Epidermal melanocyte (primary cell): ENCODE results near the gene C1QTNF6.
A peak's percentile ranks its signal among the peaks of the same experiment; 100 is the strongest.
"Not testable (repeated sequence)": the region's sequence is repeated elsewhere in the genome, so short reads cannot be mapped to it uniquely, and the experiment has no call there.

Experiments used
- DNase-seq: peaks from one replicate; pipeline ENCODE4 v3.0.0; 2011; ENCODE audit warnings: low spot score; ENCODE audit not compliant: insufficient read length

Gene C1QTNF6

DNA sequence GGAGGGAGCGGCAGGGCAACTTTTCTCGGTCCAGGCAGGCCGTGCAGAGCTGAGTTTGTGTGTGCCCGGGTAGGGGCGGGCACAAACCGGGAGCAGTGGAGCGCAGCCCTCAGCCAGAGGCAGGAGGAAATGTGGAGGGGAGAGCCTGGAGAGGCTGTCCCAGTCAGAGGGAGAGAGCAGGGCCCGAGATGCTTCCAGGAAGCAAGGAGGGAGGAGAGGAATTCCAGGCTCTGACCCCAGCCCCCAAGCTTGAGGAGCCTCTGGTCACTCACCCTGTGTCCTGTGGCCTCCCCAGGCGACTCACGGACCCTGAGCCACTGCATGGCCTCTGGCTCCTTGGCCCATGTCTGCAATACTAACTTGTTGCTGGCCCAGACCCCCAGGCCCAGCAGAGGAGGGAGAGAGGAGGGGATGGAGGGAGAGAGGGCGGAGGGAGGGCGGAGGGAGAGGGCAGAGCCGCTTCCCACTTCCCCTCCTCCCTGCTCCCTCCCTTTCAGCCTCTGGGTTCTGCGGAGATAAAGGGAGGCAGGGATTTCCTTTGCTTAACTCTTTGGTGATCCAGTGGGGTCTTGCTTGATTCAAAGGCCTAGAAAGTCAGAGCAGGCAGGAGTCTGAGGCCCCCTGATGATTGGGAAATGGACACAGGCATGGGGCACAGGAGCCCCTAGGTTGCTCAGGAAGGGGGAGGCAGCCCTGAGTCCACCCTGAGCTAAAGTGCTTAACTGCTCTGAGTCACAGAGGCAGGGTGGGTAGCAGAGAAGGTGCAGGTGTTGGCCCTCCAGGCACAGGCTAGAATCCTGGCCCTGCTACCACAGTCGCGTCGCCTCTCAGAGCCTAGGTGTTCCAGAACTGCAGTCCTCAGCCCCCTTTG is at the start of gene C1QTNF6:
Gene C1QTNF6, minus strand, starts transcription at position 357 of the 871 bp plus-strand sequence. Its CDS starts 34 bp downstream, at position 323.
- peak; percentile 23 for DNase-seq

DNA sequence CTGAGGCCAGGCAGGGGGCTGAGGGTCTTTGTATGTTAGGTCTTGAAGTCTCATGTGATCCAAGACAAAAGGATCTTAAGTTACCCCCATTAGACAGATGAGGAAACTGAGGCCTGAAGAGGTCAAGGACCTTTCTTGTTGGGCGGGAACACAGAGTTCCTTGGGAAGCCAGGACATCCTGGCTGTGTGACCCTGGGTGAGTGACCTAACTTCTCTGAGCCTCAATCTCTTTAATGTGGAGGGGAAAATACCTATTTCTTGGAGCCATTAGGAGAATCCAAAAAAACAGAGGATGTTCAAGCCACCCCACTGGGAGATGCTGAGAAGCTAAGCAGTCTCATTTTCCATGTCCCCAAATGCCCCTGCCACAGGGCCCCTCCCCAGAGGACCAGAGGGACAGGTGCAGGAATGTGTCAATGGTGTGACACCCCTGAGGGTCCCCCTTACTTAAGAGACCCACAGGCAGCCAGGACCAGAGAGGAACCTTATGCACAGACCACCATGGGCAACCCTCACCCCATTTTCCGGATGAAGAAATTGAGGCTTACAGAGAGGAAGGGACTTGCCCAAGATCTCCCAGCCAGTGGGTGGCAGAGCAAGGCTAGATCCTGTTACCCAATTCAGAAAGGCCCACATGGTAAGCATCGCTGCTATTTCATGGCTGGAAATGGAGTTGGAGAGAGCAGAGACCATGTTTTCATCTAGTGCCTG is 48.0 kb upstream of the C1QTNF6 start:
- DNase-seq, result no peak

- no peak for DNase-seq
Measured at GRCh38 chr22:37234736-37235711, 47.0 kb upstream of the C1QTNF6 start.

DNA sequence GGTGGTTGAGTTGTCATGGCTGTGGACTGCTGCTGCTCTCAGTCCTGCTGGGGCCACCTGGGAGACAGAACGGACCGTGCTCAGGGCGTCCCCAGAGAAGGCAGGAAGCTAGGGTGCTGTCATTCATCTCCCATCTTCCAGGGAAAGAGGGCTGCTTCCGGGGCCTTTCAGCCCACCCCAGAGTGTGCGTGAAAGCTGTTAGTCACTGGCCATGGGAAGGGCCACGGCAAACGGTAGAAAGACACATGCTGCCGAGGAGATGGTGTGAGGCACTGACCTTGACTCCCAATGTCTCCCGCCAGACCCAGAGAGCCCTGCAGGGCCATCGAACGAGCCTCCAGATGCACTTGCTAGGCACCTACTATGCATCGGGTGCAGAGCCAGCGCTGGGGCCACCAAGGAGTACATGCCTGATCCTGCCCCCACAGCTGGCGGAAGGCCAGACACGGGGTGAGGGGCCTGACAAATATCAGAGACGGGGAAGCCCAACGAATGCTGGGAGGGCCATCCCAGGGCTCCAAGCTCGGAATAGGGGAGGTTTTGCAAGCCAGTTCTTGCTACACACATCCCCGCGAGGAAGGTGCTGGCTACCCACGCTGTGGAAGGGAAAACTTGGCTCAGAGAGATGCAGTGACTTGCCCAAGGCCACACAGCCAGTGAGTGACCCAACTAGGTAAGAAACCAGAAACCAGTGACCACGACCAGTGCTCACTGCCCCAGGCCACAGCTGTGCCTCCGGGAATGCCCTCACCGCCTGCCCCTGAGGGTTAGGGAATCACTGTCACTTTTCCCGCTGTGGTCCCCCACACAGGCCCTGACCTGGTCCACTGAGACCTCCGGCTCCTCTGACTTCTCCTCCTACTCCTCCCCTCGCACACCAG is 45.9 kb upstream of the C1QTNF6 start:
- DNase-seq, result no peak

- not testable (repeated sequence) for DNase-seq
Measured at GRCh38 chr22:37233371-37233750, 45.3 kb upstream of the C1QTNF6 start.

DNA sequence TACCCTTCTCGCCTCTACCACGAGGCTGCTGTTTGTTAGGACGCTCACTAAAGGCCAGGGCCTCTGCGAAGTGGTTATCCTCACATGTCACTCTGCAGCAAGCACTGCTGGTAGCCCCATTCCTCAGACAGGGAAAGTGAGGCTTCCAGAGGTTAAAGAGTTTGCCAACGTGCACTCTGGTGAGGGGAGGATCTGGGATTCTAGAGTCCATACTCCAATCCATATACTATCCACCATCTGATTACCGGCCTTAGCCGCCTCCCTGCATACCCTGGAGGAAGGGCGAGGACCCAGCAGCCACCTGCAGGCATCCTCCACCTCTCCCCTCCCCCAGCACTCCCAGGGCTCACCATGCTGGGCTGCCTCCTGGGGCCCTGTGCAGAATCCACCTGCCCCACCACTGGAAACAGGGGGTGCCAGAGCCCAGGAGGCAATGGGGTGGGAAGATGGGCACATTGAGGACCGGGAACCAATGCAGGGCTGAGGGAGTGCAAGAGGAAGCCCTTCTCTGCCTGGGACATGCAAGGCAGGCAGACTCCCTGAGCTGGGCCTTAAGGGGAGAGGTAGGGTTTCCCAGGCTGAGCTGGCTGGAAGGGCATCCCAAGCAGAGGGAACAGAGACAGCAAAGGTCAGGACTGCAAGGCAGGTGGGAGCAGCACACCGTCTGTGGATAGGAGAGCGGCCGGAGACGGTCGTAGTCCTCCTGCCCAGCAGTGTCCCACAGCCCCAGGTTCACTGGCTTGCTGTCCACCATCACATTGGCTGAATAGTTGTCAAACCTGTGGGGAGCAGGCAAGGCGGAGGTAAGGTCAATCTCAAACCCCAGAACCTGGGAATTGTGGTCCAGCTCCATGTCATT is 44.3 kb upstream of the C1QTNF6 start:
- no peak for DNase-seq

DNA sequence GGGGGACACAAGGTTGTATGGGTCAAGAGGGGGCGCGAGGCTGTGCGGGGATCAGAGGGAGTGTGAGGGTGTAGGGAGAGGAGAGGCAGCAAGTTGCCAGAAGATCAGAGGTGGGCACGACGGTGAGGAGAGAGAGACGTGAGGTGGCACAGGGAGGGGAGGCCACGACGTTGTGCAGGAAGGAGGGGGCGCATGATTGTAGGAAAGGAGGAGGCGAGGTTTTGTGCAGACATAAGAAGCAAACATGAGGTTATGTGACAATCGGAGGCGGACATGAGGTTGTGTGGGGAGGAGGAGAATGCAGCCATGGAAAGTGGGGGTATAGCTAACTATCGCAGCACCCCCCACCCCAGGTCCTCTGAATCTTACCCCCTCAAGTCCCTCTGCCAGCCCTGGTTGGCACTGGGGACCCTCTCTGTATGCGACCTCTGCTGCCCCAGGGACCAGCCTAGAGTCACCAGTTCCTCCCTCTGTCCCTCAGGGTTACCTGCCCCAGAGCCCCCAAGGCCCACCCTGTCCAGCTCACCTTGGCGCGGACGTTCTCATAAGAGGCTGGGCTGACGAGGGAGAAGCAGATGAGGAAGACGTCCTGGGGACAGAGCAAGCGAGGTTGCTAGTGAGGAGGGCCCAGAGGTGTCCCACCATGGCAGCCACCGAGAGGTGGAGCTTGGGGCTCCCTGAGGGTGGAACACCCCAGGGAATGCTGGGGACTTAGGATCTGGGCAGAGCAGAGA is 43.5 kb upstream of the C1QTNF6 start:
- no peak for DNase-seq

DNA sequence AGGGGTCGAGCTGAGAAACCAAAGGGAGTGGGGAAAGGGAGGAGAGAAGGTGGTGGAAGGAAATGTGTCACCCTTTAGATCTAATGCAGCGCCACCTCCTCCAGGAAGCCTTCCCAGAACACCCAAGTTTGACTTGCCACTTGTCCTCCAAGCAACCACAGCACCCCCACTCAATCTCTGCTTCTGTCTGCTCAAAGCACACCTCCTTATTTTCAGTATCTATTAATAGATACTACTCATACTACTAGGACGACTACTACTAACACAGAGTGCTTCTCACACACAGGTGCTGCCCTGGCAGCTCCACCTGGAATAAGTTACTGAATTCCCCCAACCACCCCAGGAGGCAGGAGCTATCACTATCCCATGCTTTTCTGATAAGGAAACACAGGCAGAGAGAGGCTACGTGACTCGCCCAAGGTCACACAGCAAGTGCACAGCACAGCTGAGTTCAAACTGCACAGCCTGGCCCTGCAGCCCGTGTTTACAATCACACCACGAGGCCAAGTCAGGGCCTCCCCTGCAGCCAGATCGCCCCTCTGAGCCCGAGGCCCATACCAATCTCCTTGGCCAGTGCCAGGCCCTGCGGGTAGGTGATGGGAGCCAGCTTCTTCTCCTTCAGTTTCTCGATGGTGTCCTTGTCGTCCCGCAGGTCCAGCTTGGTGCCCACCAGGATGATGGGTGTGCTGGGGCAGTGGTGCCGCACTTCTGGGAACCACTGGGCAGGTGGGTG is 42.8 kb upstream of the C1QTNF6 start:
- DNase-seq, result no peak

GRCh38 chr22:37229805-37230672 is 42.0 kb upstream of the C1QTNF6 start:
- DNase-seq, result no peak

GRCh38 chr22:37229012-37229804 is 41.2 kb upstream of the C1QTNF6 start:
- no peak for DNase-seq

- DNase-seq, result no peak
Measured at GRCh38 chr22:37228106-37229011, 40.3 kb upstream of the C1QTNF6 start.

DNA sequence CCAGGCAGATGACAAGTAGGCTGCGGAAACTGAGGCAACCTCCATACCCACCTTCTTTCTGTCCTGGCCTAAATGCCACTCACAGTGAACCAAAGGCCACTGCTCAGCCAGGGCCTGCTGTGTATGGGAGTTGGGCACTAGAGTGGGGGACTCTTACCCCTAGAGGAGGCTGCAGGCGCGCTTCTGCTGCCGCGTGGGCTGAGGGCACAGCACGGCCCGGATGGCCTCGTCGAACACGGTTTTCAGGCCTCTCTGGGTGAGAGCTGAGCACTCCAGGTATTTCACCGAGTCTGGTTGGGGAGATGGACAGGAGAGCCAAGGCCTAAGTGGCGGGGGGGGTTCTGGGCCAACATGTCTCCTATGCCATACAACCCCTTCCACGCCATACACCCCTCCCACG is 38.5 kb upstream of the C1QTNF6 start:
- no peak for DNase-seq

DNA sequence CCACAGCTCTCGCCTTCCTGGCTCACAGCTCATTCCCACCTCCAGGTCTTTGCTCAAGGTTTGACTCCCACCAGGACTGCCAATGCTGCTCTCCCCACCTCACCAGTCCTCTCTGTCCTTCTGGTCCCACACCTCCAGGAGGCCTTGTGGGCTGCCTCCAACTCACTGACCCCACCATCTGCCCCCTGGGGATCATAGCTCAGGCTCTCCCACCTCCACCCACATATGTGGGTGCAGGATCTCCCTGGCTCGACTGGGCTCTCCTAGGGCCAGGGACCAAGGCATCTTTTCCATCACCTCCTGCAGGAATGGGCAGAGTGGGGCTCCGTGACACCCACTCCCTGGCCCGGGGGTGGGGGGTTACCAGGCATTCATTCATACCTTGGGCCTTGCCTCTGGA is 38.0 kb upstream of the C1QTNF6 start:
- no peak for DNase-seq

DNA sequence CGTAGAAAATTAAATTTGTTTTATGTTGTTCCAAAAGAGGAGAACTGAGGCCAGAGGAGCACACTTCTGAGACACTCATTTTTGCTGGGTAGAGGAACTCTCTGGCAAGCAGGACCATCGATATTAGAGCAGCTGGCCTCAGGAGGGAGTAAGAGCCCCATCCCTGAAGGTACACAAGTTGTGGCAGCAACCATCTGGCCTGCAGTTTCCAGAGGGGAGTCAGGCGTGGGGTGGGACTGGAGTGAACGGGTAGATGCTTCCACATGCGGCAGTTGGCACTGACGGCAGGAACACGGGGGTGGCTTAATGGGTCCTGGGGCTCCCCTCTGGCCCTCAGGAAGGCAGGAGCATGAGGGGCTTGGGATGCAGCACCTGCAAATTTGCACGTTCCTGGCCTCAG is 37.4 kb upstream of the C1QTNF6 start:
- DNase-seq, result no peak

GRCh38 chr22:37224757-37225420 is 36.8 kb upstream of the C1QTNF6 start:
- no peak for DNase-seq
